Kidney capillary endothelial cell (primary cell): Measurements from ENCODE around the gene CHRNG.
A peak's percentile ranks its signal among the peaks of the same experiment; 100 is the strongest.
"Not testable (repeated sequence)": the region's sequence is repeated elsewhere in the genome, so short reads cannot be mapped to it uniquely, and the experiment has no call there.

Experiments
- DNase-seq: peaks from one replicate; pipeline ENCODE4 v3.0.0-alpha.2; 2018; ENCODE audit warnings: low spot score

The CHRNG gene

DNA sequence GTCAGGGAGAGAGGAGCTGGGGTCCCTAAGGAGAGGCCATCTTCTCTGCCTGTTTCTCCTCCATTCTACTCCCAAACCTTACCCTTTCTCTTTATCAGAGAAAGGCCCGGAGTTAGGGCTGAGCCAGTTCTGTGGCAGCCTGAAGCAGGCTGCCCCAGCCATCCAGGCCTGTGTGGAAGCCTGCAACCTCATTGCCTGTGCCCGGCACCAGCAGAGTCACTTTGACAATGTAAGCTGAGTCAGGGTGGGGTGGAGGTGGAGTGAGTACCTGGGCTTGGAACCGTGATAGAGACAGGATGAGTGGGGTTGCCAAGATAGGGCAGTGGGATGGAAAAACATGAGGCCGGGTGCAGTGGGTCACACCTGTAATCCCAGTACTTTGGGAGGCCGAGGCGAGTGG, 5.2 kb downstream of the CHRNG start:
- no peak for DNase-seq

DNA sequence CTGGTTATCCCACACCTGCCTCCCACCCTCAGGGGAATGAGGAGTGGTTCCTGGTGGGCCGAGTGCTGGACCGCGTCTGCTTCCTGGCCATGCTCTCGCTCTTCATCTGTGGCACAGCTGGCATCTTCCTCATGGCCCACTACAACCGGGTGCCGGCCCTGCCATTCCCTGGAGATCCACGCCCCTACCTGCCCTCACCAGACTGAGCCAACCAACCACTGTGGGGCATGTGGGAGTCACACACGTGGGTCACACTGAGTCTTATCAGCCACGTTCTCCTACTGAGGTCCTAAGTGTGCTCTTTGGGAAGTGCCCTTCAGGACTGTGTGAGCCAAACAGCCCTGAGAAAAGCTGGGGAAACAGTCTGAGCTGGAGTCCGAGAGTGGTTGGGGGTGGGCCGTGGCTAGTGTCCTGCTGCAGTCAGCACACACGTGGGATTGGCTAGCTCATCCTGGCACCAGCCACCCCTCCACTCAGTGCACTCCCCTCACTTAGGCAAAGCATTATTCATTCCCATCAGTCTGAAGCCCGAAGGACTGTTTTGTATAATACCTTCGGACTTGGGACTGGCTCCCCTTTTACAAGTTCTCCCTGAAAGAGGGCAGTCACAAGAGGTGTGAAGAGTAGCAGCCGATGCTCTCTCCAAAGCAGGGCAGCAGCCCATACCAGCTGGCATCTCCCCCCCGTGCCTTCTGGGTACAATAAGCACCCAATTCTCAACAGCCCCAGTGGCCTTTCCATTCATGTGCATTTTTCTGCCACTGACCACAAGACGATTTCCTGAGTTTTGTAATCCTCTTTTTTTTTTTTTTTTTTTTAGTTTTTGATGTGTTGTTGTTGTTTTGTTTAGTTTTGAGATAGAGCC, 6.3 kb downstream of the CHRNG start:
- no peak for DNase-seq

DNA sequence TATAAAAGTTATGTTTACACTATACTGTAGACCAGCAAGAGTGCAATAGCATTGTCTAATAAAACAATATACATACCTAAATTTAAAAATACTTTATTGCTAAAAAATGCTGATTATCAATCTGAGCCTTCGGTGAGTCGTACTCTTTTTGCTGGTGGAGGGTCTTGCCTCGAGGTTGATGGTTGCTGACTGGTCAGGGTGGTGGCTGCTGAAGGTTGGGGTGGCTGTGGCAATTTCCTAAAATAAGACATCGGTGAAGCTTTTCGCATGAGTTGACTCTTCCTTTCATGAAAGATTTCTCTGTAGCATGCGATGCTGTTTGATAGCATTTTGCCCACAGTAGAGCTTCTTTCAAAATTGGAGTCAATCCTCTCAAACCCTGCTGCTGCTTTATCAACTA, 8.5 kb downstream of the CHRNG start:
- DNase-seq, result no peak

DNA sequence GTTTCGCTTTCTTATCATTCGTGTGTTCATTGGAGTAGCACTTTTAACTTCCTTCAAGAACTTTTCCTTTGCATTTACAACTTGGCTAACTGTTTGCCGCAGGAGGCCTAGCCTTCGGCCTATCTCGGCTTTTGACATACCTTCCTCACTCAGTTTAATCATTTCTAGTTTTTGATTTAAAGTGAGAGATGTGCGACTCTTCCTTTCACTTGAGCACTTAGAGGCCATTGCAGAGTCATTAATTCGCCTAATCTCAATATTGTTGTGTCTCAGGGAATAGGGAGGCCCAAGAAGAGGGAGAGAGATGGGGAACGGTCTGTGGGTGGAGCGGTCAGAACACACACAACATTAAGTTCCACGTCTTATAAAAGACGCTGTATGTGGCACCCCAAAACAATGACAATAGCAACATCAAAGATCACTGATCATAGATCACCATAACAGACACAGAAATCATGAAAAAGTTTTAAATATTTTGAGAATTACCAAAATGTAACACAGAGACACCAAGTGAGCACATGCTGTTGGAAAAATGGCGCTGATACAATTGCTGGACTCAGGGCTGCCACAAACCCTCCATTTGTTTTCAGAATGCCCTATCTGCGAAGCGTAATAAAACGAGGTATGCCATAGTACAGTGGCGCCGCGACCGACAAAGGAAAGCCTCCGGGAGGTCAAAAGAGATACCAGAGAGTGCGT, 10.3 kb downstream of the CHRNG start:
- DNase-seq, result no peak

GRCh38 chr2:232550354-232551249, 11.1 kb downstream of the CHRNG start, which contains the start of the genes EIF4E2 and TIGD1:
Gene EIF4E2 (plus strand): TSS chr2:232550689. CDS start chr2:232550725, 36 bp downstream.
Gene TIGD1 (minus strand): TSS chr2:232550557. CDS start chr2:232549882, 675 bp downstream.
- DNase-seq, result peak; percentile 86

- no peak for DNase-seq
Observed at GRCh38 chr2:232551250-232551638, 11.8 kb downstream of the CHRNG start.

- DNase-seq, result no peak
Observed at GRCh38 chr2:232551776-232552175, 12.3 kb downstream of the CHRNG start.

- DNase-seq, result no peak
Observed at GRCh38 chr2:232556426-232556825, 16.9 kb downstream of the CHRNG start.

DNA sequence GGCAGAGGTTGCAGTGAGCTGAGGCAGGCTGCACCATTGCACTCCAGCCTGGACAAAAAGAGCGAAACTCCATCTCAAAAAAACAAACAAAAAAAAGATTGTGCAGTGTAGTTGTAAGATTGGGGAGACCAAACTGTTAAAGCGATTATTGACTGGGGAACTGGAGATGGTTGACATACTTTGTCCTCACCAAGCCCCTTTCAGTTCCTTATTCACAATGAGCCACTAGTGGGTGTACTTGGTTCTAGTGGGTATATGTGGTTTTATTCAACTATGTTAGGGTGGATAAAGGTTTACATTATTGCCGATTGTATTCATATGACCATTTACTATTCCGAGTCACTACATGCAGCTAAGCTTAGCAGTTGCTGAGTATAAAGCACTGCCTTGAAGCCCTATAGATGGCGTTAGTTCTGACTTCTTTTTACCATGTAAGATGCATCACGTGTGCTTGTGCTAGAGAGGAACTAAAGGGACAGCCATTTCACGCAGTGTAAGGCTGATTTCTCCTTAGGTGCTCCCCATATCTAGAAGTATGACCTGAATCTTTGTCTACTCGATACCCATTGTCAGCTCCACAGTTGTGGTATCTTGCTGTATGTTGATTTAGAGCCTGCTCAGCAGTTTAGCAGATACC, 23.1 kb downstream of the CHRNG start:
- no peak for DNase-seq

- no peak for DNase-seq
Observed at GRCh38 chr2:232563580-232563979, 24.1 kb downstream of the CHRNG start.

GRCh38 chr2:232567721-232568120, 28.2 kb downstream of the CHRNG start:
- DNase-seq, result no peak

DNA sequence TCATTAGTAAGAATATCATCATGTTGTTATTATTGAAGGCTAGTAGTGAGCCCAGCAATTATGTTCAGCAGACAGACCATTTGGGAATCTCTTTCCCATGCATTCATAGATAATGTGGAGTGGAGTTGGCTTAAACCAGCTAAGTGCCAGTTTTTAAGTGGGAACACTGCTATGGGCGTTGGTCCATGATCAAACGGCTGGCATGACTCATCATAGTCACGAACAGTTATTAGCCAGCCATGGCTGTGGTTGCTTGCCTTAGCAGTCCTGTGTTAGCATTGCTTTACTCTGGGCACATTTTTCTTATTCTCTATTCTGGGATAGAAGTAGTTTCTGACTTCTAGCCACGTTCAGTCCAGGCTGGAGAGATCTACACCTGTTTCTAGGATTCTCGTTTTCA, 28.7 kb downstream of the CHRNG start:
- no peak for DNase-seq

- no peak for DNase-seq
Observed at GRCh38 chr2:232569541-232569940, 30.0 kb downstream of the CHRNG start.

GRCh38 chr2:232570481-232570880, 31.0 kb downstream of the CHRNG start:
- DNase-seq, result not testable (repeated sequence)

DNA sequence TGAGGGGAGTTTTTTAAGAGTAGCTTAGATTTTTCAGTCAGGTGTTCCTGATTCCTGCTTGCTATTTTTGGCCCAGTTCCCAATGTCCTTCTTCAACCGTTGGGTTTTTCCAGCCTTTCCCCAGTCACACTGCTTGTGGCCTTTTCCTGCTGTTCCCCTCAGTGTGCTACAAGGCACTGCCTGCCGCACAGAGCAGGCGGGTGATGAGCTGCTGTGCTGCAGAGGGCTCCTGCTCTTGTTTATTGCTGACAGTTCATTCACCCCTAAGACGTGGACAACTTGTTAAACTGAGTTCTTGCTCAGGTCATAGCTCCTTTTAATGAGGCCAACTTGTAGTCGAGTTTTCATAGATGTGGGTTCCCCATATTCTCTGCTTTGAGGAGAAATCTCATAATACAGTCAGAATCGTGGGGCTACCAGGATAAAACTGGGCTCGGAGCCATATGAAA, 31.6 kb downstream of the CHRNG start:
- no peak for DNase-seq

- DNase-seq, result no peak
Observed at GRCh38 chr2:232573042-232573441, 33.5 kb downstream of the CHRNG start.

- no peak for DNase-seq
Observed at GRCh38 chr2:232573771-232574435, 34.4 kb downstream of the CHRNG start.

GRCh38 chr2:232574674-232575403, 35.3 kb downstream of the CHRNG start:
- no peak for DNase-seq

GRCh38 chr2:232575404-232575746, 35.9 kb downstream of the CHRNG start:
- DNase-seq, result no peak

DNA sequence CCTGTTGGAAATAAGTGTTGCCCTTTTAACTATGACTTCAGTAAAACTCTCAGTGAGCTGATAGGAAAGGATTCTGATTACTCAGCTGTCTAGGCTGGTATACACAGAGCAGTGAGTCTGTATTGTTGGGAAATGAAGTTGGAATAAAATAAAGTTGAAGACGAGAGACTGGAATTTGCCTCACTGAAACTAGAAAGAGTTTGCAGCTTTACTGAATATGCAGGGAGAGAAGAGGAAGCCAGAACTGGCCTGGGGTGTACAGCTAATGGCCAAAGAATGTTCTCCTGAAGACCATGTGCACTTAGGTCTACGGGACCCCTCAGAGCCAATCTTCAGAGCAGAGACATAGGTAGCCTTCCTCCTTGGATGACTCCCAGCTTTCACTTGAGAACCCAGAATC, 37.5 kb downstream of the CHRNG start:
- no peak for DNase-seq

DNA sequence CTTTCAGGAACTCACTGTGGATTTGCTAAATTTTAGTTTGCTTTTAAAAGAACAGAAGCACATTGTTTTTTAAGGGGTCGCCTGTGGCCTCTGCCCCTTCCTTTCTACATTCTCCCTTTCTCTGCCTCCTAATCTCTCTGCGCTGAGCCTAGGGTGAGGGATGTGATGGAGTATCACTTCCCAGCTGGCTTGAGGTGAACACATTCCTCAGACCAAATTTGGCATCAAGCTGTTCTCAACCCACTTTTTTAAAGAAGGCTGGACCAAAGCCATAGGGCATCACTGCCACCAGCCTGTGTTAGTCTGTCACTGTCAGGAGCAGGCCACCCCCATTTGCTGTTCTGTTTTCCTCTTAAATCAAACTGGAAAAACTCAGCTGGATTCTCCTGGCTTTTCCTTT, 38.3 kb downstream of the CHRNG start:
- no peak for DNase-seq
